Measurements from ENCODE around the gene HELB. TPM values are rescaled to one million over a fixed set of nuclear protein-coding genes. Genes with fewer than 3 reads are reported as not detected.

HELB gene
- total RNA-seq, 1 experiment from 2014 or later, result 10.7 TPM

- Histone ChIP-seq H3K14ac (ENCODE audit: insufficient read depth, low read length) (no peak overlapping the region), H2BK120ac (ENCODE audit: low read depth, low read length, poor library complexity, severe bottlenecking) (no peak overlapping the region), H4K20me1 (ENCODE audit: control insufficient read depth, insufficient read depth, insufficient read length) (no peaks in the 10 kb centered on the region), H2BK20ac (ENCODE audit: low read depth, low read length, poor library complexity, severe bottlenecking) (no peak overlapping the region), H3K9me3 (ENCODE audit: control insufficient read depth, low read depth, low read length) (peaks cover 9% of the 10 kb centered on the region), H3K27ac (ENCODE audit: insufficient read length, low read depth, low read length) (no peak overlapping the region), H3K23ac (ENCODE audit: insufficient read length, low read depth, low read length) (no peak overlapping the region), H3K9ac (ENCODE audit: extremely low read depth, insufficient read length, low read length) (no peak overlapping the region), H3K79me1 (ENCODE audit: insufficient read depth, low read depth, low read length, poor library complexity, severe bottlenecking) (no peaks in the 10 kb centered on the region), H3K4me2 (ENCODE audit: insufficient read depth, insufficient read length, low read length) (no peak overlapping the region), H3K56ac (ENCODE audit: insufficient read length, low read depth, low read length) (no peak overlapping the region), H4K5ac (ENCODE audit: insufficient read length, low read depth, low read length) (no peak overlapping the region), H3K4ac (ENCODE audit: low read depth, low read length) (no peak overlapping the region), H2BK12ac (ENCODE audit: insufficient read length, low read depth, low read length) (no peak overlapping the region), H2AFZ (ENCODE audit: low read length) (no peak overlapping the region), H4K8ac (replicated peaks; ENCODE audit: insufficient read length, low read depth, low read length) (no peak overlapping the region), H3K4me1 (ENCODE audit: insufficient read depth, low read length) (no peaks in the 10 kb centered on the region), H3K23me2 (ENCODE audit: insufficient read length, low read depth, low read length, poor library complexity, severe bottlenecking) (peaks cover 3% of the 10 kb centered on the region), H3K79me2 (ENCODE audit: insufficient read depth, low read length) (no peaks in the 10 kb centered on the region), H2AK5ac (ENCODE audit: insufficient read length, low read length) (no peak overlapping the region), H3K18ac (ENCODE audit: insufficient read length, low read depth, low read length) (no peak overlapping the region), H2BK15ac (ENCODE audit: low read depth, low read length) (no peak overlapping the region), H3K27me3 (ENCODE audit: insufficient read depth, low read length) (no peaks in the 10 kb centered on the region), H2BK5ac (ENCODE audit: insufficient read length, low read length) (no peak overlapping the region), H4K91ac (ENCODE audit: insufficient read length, low read depth, low read length) (no peak overlapping the region), H3T11ph (ENCODE audit: low read length) (no peak overlapping the region)
- H3K4me3 Mint-ChIP-seq, result no peak overlapping the region
- H3K4me1 Mint-ChIP-seq, result no peaks in the 10 kb centered on the region
- DNase-seq, result no peak
- WGBS (ENCODE audit: extremely low coverage, insufficient read length, low lambda C conversion rate), result no CpG with 5 or more reads among the region's 2 CpGs
- H3K27me3 Mint-ChIP-seq (ENCODE audit: low read depth), result no peaks in the 10 kb centered on the region
- H3K36me3 Mint-ChIP-seq (ENCODE audit: insufficient read depth in 1 of 3, low read depth in 3 of 3), result peaks cover 21 to 50% (median 38%) of the 10 kb centered on the region in 3 experiments
- H3K9me3 Mint-ChIP-seq, result peaks cover 0 to 8% of the 10 kb centered on the region in 2 experiments; a peak in 3 of 5 replicates
- TF ChIP-seq, protein P1, sequence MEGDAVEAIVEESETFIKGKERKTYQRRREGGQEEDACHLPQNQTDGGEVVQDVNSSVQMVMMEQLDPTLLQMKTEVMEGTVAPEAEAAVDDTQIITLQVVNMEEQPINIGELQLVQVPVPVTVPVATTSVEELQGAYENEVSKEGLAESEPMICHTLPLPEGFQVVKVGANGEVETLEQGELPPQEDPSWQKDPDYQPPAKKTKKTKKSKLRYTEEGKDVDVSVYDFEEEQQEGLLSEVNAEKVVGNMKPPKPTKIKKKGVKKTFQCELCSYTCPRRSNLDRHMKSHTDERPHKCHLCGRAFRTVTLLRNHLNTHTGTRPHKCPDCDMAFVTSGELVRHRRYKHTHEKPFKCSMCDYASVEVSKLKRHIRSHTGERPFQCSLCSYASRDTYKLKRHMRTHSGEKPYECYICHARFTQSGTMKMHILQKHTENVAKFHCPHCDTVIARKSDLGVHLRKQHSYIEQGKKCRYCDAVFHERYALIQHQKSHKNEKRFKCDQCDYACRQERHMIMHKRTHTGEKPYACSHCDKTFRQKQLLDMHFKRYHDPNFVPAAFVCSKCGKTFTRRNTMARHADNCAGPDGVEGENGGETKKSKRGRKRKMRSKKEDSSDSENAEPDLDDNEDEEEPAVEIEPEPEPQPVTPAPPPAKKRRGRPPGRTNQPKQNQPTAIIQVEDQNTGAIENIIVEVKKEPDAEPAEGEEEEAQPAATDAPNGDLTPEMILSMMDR (conservative IDR thresholded peaks at IDR 0.05), result no peak
- no peak overlapping the region for H3K27ac Mint-ChIP-seq
Measured at GRCh38 chr12:66335746-66336145, 33.5 kb downstream of the HELB start.

All from H9 (cell line).